Measurements from ENCODE around the gene OMG.
A peak's percentile ranks its signal among the peaks of the same experiment; 100 is the strongest.
"Not testable (repeated sequence)": the region's sequence is repeated elsewhere in the genome, so short reads cannot be mapped to it uniquely, and the experiment has no call there.

The OMG gene

DNA sequence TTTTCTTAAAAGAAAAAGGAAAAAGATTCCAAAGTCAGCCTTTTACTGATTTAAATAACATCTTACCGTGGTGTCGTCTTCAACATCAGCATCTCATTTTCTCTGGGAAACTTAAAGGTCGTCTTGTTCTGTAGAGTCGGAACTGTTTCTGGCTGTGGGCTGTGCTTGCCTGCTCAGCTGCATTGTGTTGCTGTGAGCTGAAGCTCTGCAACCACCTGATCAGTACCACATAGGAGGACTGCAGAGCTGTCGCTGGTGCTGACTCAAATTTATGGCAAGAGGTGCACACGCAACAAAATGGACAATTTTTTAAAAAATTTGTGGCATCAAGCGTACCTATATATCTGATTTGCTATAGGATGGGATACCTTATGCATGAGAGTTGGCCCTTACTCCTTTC lies at the start of gene OMG:
Gene OMG, minus strand, starts transcription at position 150 of the 400 bp plus-strand sequence. CDS start 908 bp downstream, outside the sequence.
- no peak for DNase-seq

DNA sequence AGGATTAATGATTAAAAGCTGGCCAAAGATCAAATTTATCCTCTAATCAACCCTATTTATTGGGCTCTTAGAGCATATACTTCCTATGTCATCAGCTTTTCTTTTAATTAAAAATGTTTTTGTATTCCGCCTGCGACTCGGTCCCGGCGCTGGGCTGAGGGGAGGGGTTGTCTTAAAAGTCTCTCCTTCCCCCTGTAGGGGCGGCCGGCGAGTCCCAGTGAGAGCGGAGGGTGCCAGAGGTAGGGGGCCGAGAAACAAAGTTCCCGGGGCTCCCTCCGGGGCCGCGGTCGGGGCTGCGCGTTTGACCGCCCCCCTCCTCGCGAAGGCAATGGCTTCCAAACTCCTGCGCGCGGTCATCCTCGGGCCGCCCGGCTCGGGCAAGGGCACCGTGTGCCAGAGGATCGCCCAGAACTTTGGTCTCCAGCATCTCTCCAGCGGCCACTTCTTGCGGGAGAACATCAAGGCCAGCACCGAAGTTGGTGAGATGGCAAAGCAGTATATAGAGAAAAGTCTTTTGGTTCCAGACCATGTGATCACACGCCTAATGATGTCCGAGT lies 48.2 kb upstream of the OMG start:
- not testable (repeated sequence) for DNase-seq

GRCh38 chr17:31339906-31340661 lies 43.0 kb upstream of the OMG start:
- no peak for DNase-seq

DNA sequence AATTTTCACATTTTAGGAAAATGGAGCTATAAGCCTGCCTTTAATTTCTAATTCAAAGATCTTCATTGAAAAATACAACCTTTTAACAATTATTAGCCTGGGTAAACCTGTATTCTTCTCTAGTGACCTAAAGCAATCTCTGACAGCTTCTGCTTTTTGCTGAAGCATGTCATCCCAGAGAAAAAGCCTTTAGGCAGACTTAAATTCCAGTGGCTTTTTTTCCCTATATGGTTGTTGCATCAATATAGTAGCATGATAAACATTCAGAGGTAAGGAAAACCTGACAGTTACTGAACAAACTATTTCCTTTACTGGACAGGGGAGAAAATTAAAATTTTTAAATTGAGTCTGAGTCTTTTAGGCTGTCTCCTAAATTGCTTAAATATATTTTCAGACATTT lies 32.2 kb upstream of the OMG start:
- no peak for DNase-seq

DNA sequence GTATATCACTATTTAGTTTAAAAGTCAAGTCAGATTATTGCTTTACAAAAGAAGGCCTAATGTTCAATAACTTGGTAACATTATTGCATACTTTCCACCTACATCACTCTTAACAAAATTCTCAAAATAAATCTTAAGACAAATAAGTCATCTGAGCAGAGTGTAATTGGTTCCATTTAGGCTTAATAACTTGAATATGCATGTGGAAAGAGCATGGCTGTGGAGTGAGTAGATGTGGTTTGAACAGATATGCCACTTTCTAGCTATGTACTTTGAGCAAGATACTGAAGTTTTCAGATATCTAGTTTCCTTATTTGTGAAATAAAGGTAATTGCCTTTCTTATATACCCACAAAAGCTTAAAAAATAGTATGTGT lies 31.1 kb upstream of the OMG start:
- DNase-seq: no peak

- DNase-seq: no peak
Measured at GRCh38 chr17:31327534-31328159, 30.6 kb upstream of the OMG start.

DNA sequence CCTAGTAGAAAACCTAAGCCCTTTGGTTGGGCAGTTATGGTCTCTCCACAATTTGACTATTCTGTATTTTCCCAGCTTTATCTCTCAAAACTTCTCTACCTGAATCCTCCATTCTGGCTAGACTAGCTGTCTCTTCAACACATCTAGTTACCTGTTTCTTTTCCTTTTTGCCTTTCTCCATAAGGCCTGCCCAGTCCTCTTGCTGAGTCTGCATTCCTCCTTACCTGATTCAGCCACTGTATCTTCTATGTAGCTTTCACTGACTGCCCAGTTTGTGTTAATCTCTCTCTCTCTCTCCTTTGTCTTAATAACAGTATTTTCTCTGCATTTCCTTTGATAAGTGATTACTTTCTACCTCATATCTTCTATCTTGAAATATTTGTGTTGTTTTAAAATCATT lies 26.5 kb upstream of the OMG start:
- no peak for DNase-seq

- no peak for DNase-seq
Measured at GRCh38 chr17:31321966-31322365, 24.9 kb upstream of the OMG start.

DNA sequence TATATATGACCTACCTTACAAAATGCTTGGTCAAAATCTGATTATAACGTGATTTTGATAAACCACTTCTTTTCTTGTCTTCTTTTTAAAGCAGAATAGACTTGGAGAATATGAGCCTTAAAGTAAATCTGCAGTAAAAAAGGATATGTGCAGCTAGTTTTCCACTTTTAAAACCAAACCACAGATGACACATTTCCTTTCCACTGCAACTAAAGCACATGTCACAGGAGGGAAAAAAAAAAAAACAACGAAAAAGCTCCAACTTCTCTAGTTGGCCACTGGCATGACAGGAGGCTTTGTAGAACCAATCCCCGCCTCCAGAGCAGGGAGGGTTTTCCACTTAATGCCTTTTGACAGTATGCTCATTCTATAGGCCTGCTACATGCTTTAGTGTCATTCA lies 24.4 kb upstream of the OMG start, which contains the start of gene EVI2A:
Gene EVI2A, minus strand, starts transcription at position 142 of the 400 bp plus-strand sequence. CDS start 2,609 bp downstream, outside the sequence.
- DNase-seq: peak; percentile 57

DNA sequence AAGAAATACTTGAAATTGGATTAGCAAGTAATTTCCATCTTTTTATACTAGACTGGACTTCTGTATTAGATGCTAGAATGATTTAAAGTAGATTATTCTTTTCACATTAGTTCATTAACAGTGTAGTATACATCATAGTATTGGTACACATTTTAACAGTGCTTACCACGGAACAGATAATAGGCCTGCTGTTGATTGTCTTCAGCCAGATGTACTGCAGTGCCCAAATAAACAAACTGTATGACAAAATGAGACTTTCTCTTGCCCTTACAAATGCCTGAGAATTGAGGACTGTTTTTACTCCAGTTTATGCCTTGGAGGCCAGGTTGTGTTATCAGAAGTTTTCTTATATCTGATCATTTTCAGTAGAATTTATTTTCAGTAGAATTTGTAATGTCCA lies 23.8 kb upstream of the OMG start:
- no peak for DNase-seq

DNA sequence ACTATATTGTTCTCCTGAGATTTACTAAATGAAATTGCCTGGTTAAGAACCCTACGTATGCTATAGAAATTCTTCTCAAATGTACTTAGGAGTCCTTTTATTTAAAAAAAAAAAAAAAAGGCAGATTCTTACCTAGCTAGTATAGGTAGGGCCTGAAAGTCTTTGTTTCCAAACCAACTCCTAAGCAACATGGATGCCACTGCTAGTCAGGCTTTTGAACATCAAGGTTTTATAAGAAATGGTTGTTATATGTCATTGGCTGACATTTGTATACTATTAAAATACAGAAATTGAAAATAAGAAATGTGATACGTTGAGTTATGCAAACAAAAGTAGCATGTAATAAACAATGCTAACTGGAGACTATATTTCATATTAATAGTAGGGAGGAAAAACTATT lies 23.2 kb upstream of the OMG start:
- DNase-seq: no peak

DNA sequence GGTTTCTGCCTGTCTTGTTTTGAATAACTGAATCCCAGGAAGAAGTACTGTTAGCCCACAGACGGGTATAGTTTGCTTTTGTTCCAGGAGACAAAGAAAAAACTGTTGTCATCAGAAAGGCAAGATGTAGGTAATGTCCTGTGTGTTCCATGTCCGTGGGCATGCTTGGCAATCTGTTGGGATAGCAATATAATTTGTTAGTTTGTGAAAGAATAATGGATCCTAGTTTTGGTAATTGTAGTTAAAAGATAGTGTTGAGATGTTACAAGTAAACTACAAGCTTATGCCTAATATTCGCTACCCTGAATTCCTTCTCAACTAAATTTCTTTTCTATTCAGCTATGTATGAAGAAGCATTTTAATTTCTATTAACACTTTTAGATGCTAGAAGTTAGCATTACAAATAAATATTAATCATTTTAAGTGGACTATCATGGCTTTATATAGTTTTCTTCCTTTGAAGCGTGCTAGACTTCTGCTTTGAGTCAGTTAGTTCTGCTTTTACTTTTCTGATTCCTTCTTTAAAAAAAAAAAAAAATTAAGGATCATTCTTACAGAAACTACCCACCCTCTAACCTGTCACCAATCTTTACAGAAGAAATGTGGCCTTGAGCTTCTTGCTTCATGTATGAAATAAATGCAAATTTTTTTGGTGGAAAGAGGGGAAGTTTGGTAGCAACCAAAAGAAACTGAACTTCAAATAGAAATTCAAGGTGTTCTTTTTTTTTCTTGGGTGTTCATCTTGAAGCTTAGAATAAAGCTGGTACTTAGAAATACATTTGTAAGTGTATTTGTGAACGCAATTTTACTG lies 22.0 kb upstream of the OMG start:
- no peak for DNase-seq

DNA sequence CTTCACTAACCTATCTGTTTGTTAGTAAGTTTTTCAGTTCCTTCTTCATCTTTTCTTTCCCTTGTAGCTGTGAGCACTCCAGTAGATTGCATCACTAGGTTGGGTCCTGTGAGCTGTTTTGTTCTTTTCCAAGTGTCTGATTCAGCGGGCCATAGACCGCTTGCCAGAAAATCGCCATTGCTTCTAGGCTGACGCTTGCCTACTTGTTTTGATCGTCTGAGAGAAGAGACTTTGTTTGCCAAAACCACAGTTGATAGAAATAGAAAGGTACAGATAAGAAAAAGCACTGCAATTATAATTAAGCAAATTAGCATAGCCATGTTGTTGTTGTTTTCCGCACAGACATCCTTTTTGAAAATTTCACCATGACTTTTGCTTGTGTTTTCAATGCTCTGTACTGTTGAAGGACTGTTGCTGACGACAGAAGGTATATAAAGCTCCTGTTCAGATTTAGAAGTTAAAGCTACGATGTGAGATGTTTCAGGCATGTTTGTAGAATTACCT lies 21.3 kb upstream of the OMG start:
- DNase-seq: no peak

DNA sequence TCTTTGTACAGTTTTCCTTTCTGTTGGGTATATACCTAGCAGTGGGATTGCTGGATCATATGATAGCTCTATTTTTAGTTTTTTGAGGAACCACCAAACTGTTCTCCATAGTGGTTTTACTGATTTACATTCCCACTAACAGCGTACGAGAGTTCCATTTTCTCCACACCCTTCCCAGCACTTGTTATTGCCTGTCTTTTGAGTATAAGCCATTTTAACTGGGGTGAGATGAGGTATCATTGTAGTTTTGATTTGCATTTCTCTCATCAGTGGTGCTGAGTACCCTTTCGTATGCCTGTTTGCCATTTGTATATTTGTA lies 17.7 kb upstream of the OMG start:
- no peak for DNase-seq

- DNase-seq: no peak
Measured at GRCh38 chr17:31313982-31314781, 17.1 kb upstream of the OMG start, which contains the start of gene EVI2B. Gene EVI2B (minus strand): TSS chr17:31314054. CDS start chr17:31305609, 8,445 bp downstream.

DNA sequence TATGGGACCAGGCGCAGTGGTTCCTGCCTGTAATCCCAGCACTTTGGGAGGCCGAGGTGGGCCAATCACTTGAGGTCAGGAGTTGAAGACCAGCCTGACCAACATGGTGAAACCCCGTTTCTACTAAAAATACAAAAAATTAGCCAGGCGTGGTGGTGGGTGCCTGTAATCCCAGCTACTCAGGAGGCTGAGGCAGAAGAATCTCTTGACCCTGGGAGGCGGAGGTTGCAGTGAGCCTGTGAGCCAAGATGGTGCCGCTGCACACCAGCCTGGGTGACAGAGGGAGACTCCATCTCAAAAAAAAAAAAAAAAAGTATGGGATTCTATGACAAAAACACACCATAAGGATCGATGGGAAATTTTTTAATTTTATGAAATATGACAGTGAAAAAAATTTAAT lies 15.2 kb upstream of the OMG start:
- peak; percentile 29 for DNase-seq

DNA sequence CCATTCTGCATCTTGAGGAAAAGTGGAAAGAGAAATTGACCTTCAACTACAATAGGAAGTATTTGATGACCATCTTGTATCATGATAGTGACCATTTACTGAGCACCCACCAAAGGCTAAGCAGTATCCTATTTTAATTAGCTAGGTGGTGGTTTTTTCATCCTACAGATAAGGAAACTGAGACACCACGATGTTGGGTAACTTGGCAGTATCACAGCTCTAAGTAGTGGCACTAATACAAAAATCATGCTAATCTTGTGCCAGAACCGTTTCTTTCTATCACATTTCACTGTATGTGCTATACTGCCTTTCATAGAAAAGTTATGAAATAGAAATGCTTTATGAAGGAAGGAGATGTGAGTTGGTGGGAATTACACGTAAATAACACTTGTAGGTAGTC lies 14.5 kb upstream of the OMG start:
- DNase-seq: no peak

DNA sequence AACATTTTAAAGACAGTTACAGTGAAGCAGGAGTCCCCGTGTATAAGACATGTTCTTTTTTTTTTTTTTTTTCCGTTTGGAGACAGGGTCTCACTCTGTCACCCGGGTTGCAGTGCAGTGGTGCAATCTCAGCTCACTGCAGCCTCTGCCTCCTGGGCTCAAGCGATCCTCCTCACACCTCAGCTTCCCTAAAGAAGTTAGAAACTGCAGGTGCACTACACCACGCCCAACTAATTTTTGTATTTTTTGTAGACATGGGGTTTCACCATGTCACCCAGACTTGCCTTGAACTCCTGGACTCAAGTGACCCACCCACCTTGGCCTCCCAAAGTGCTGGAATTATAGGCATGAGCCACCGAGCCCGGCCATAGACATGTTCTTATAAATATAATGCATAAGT lies 13.8 kb upstream of the OMG start:
- no peak for DNase-seq

GRCh38 chr17:31310260-31310659 lies 13.2 kb upstream of the OMG start:
- no peak for DNase-seq

- no peak for DNase-seq
Measured at GRCh38 chr17:31309556-31309955, 12.5 kb upstream of the OMG start.

DNA sequence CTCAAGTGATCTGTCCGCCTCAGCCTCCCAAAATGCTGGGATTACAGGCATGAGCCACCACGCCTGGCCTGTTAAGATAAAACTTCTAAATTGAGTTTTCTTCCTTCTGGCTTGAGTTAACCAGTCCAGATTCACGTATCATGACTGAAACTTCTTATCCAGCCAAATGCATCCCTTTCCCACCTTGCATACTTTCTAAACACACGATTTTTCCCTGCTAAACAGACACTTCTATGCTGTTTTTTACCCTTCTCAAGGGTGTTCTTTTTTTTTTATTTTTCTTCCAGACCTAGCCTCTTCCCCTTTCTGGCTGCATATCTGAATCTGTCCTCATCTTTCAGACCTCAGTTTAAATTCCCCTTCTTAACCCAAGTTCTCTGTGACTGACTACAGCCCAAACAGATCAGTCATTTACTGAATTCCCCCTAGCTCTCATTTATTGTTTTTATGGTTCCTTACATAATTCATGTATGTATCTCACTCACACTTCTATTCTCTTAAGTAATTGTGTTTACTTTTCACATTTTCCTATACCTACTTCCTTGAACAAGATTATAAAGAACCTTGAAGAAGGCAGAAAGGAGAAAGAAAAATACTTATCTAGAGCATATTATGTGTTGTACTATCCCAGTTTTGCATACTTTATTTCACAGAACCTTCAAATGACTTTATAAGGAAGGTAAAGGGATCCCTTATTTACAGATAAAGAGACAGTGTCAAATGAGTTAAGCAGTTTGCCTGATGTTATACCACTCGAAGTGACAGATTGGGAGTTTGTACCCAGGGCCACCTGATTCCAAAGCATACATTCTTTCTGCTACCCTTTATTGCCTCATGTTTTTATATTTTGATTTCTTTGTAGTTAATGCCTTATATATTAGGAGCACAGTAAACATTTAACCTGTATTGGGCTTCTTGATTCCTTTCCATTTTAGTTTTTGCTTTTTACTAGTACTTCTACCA lies 11.6 kb upstream of the OMG start:
- DNase-seq: no peak

Measured in stimulated activated CD4-positive, alpha-beta T cell treated with anti-CD3 and anti-CD28 coated beads, Interleukin-12 subunit alpha, Interleukin-12 subunit beta, amount 100 ng/mL, for 4 hours (primary cell).